ENCODE measurements around the gene KNCN. TPM values are rescaled to one million over a fixed set of nuclear protein-coding genes. Genes with fewer than 3 reads are reported as not detected.

The KNCN gene
- total and polyA plus RNA-seq, 2 experiments from 2014 or later, result not detected

- H3K79me2 ChIP-seq (replicated peaks; ENCODE audit: insufficient read depth), result no peaks in the 10 kb centered on the region
Measured at GRCh38 chr1:46596846-46597245, 45.4 kb upstream of the KNCN start.

More at GRCh38 chr1:46596846-46597245, 45.4 kb upstream of the KNCN start:
- Histone ChIP-seq H3F3A (replicated peaks; ENCODE audit: low read depth) (no peaks in the 10 kb centered on the region), H3K27me3 (ENCODE audit: insufficient read depth) (no peaks in the 10 kb centered on the region), H3K4me3 (no peak overlapping the region), H3K4me1 (ENCODE audit: insufficient read depth) (no peaks in the 10 kb centered on the region; the same call in 1 of the 2 replicates), H3K27ac (ENCODE audit: low read depth) (no peak overlapping the region), H3K36me3 (ENCODE audit: insufficient read depth) (no peaks in the 10 kb centered on the region; the same call in 1 of the 2 replicates), H4K20me1 (replicated peaks; ENCODE audit: insufficient read depth) (no peaks in the 10 kb centered on the region), H3K9me2 (ENCODE audit: insufficient read depth) (no peaks in the 10 kb centered on the region), H3K4me2 (no peak overlapping the region), H2AFZ (no peak overlapping the region)
- no peak overlapping the region for H3K4me3 Mint-ChIP-seq
- peaks cover 8% of the 10 kb centered on the region; the same call in 1 of the 3 replicates for H3K36me3 Mint-ChIP-seq (ENCODE audit: low read depth)
- ATAC-seq (no peak), DNase-seq (ENCODE audit: low spot score) (no peak)
- H3K27me3 Mint-ChIP-seq (ENCODE audit: insufficient read depth, low read depth, poor library complexity), result peaks cover 3% of the 10 kb centered on the region
- TF ChIP-seq ZNF331 (CRISPR knock-in tag; IDR thresholded peaks at IDR 0.05; ENCODE audit: low read depth) (no peak), ZNF462 (CRISPR knock-in tag; IDR thresholded peaks at IDR 0.05) (no peak), REST (IDR thresholded peaks at IDR 0.05; ENCODE audit: unreplicated experiment) (no peak), NANOG (IDR thresholded peaks at IDR 0.05; ENCODE audit: borderline replicate concordance) (no peak), POLR2AphosphoS5 (IDR thresholded peaks at IDR 0.05; ENCODE audit: low read depth) (no peak), JUNB (IDR thresholded peaks at IDR 0.05; ENCODE audit: unreplicated experiment) (no peak), CREB1 (CRISPR knock-in tag; IDR thresholded peaks at IDR 0.05; ENCODE audit: low read depth) (no peak), EZH2phosphoT487 (IDR thresholded peaks at IDR 0.05; ENCODE audit: unreplicated experiment) (no peak), STAT1 (IDR thresholded peaks at IDR 0.05; ENCODE audit: unreplicated experiment) (no peak), ZNF114 (CRISPR knock-in tag; IDR thresholded peaks at IDR 0.05) (no peak), ETS1 (IDR thresholded peaks at IDR 0.05) (no peak), EZH2 (IDR thresholded peaks at IDR 0.05; ENCODE audit: low read depth, unreplicated experiment) (no peak), CTCF (conservative IDR thresholded peaks at IDR 0.05; ENCODE audit: low read depth in 2 of 2) (no peak)
- H3K9me3 Mint-ChIP-seq, result no peaks in the 10 kb centered on the region
- peaks cover 7% of the 10 kb centered on the region for H3K4me1 Mint-ChIP-seq
- no peak overlapping the region for H3K27ac Mint-ChIP-seq
